Left lung (tissue), 10 donors: ENCODE measurements around the gene NXPE4. TPM values are rescaled to one million over a fixed set of nuclear protein-coding genes. Genes with fewer than 3 reads are reported as not detected.
"Not testable (repeated sequence)": the region's sequence is repeated elsewhere in the genome, so short reads cannot be mapped to it uniquely, and the experiment has no call there.

ENCODE experiments used
- ATAC-seq: fragments of 200-7000 bp; cut with Tn5 transposase; one replicate; pipeline ENCODE4 v1.9.1; 2020; ENCODE audit warnings: moderate library complexity
- DNase-seq, 4 donors: peaks; one replicate each; pipeline ENCODE4 v3.0.0-alpha.2; 2013 to 2020
- H3K27ac ChIP-seq, 2 donors: fragments of 200-600 bp; sonication (generic) in 1 of 2; one replicate each; pipeline versions ENCODE4 v1.5.0 to v1.8.0; 2020 to 2021
- H3K27me3 ChIP-seq, 2 donors: fragments of 200-600 bp; sonication (generic) in 1 of 2; one replicate each; pipeline versions ENCODE4 v1.5.0 to v1.8.0; 2020 to 2021
- H3K36me3 ChIP-seq, 2 donors: fragments of 200-600 bp; sonication (generic) in 1 of 2; one replicate each; pipeline versions ENCODE4 v1.5.0 to v1.8.0; 2020 to 2021
- H3K4me1 ChIP-seq, 2 donors: fragments of 200-600 bp; one replicate each; pipeline ENCODE4 v1.8.0; 2021
- H3K4me3 ChIP-seq, 2 donors: fragments of 200-600 bp; sonication (generic) in 1 of 2; one replicate each; pipeline versions ENCODE4 v1.5.0 to v1.8.0; 2020 to 2021; ENCODE audit warnings: mild to moderate bottlenecking in 1 of 2
- H3K9me3 ChIP-seq, 2 donors: fragments of 200-600 bp; sonication (generic) in 1 of 2; one replicate each; pipeline versions ENCODE4 v1.5.0 to v1.8.0; 2020 to 2021
- intact Hi-C, 2 donors: fragments of 100-400 bp; cut with DNase I; formaldehyde crosslinking; loops; one replicate each; pipeline versions ENCODE4 v1.11.2 to v1.14.2; 2022
- polyA plus RNA-seq, 6 donors: library from polyadenylated mRNA; unstranded; fragments of 120-200 nt; gene quantifications; one replicate each; pipeline ENCODE4 v1.2.1, GENCODE V29; 2013; ENCODE audit not compliant: insufficient read length in 6 of 6
- total RNA-seq, 2 donors: library from RNA; stranded (reverse); fragmentation: NEBNext Ultra II Directional; extraction: Animal tissue kit (Norgen Biotek cat#: 25700); gene quantifications; one replicate each; pipeline ENCODE4 v1.2.1, GENCODE V29; 2021
- TF ChIP-seq, protein P1 (sequence below), 2 donors: fragments of 200-600 bp; sonication (generic) in 1 of 2; IDR thresholded peaks; one replicate each; pipeline versions ENCODE4 v1.5.0 to v1.8.0; 2021; ENCODE audit warnings: antibody characterized with exemption in 2 of 2
- donor health status: DM: no; HTN: yes; CAD: no.
- donor health status: DM: no; HTN: no; CAD: no.

The NXPE4 gene
- total and polyA plus RNA-seq, 8 donors = 0.10 TPM; not detected in 7

DNA sequence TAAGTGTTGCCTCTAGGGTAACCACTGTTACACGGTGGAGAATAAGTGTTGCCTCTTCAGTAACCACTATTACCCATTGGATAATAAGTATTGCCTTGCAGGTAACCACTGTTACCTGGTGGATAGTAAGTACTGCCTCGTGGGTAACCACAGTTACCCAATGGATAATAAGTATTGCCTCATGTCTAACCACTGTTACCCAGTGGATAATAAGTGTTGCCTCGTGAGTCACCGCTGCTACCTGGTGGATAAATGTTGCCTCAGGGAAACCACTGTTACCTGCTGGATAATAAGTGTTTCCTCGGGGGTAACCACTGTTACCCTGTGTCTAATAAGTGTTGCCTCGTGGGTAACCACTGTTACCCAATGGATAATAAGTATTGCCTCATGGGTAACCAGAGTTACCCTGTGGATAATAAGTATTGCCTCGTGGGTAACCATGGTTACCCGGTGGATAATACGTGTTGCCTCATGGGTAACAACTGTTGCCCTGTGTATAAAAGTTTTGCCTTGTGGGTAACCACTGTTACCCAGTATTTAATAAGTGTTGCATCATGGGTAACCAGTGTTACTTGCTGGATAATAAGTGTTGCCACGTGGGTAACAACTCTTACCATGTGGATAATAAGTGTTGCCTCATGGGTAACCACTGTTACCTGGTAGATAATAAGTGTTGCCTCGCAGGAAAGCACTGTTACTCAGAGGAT, 12.3 kb upstream of the NXPE4 start:
- intact Hi-C loops = loop anchor here in 1 of 2 donors (10.0 kb wide), 1 partner anchor 263 kb away; no protein-coding TSS in a partner anchor
- no peaks in the 10 kb centered on the region for H3K27me3 ChIP-seq

DNA sequence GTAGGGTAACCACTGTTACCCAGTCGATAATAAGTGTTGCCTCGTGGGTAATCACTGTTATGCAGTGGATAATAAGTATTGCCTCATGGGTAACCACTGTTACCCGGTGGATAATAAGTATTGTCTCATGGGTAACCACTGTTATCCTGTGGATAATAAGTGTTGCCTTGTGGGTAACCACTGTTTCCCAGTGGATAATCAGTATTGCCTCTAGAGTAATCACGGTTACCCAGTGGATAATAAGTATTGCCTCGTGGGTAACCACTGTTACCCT, 11.2 kb upstream of the NXPE4 start:
- H3K27me3 ChIP-seq, H3K36me3 ChIP-seq, H3K27ac ChIP-seq, H3K4me3 ChIP-seq, H3K4me1 ChIP-seq, ATAC-seq, DNase-seq: not testable (repeated sequence)
- H3K9me3 ChIP-seq = peaks cover 0 to 32% of the 10 kb centered on the region in 2 donors
- intact Hi-C loops = loop anchor here in 1 of 2 donors (10.0 kb wide), 1 partner anchor 262 kb away; no protein-coding TSS in a partner anchor

More for the DNA sequence above, 12.3 kb upstream of the NXPE4 start:
- DNase-seq = no peak
- no peaks in the 10 kb centered on the region for H3K4me1 ChIP-seq
- no peaks in the 10 kb centered on the region for H3K36me3 ChIP-seq
- TF ChIP-seq, protein P1, sequence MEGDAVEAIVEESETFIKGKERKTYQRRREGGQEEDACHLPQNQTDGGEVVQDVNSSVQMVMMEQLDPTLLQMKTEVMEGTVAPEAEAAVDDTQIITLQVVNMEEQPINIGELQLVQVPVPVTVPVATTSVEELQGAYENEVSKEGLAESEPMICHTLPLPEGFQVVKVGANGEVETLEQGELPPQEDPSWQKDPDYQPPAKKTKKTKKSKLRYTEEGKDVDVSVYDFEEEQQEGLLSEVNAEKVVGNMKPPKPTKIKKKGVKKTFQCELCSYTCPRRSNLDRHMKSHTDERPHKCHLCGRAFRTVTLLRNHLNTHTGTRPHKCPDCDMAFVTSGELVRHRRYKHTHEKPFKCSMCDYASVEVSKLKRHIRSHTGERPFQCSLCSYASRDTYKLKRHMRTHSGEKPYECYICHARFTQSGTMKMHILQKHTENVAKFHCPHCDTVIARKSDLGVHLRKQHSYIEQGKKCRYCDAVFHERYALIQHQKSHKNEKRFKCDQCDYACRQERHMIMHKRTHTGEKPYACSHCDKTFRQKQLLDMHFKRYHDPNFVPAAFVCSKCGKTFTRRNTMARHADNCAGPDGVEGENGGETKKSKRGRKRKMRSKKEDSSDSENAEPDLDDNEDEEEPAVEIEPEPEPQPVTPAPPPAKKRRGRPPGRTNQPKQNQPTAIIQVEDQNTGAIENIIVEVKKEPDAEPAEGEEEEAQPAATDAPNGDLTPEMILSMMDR (IDR thresholded peaks at IDR 0.05) = no peak
- no peak overlapping the region for H3K4me3 ChIP-seq
- no peak overlapping the region for H3K27ac ChIP-seq
- peaks cover 0 to 40% of the 10 kb centered on the region in 2 donors for H3K9me3 ChIP-seq
- ATAC-seq = no peak

DNA sequence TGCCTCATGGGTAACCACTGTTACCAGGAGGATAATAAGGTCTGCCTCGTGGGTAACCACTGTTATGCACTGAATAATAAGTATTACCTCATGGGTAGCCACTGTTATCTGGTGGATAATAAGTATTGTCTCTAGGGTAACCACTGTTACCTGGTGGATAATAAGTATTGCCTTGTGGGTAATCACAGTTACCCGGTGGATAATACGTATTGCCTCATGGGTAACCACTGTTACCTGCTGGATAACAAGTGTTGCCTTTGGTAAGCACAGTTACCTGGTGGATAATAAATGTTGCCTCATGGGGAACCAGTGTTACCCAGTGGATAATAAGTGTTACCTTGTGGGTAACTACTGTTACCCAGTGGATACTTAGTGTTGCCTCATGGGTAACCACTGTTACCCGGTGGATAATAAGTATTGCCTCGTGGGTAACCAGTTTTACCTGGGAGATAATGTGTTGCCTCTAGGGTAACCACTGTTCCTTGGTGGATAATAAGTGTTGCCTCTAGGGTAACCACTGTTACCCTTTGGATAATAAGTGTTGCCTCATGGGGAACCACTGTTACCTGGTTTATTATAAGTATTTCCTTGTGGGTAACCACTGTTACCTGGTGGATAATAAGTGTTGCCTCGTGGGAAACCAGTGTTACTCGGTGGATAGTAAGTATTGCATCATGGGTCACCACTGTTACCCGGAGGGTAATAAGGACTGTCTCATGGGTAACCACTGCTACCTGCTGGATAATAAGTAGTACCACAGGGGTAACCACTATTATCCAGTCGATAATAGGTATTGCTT, 10.6 kb upstream of the NXPE4 start:
- intact Hi-C loops = loop anchor here in 1 of 2 donors (10.0 kb wide), 1 partner anchor 261 kb away; no protein-coding TSS in a partner anchor
- peak; percentile 29 for ATAC-seq
- Histone ChIP-seq H3K9me3 (peaks cover 0 to 32% of the 10 kb centered on the region in 2 donors), H3K4me3 (no peak overlapping the region), H3K27ac (no peak overlapping the region), H3K4me1 (no peaks in the 10 kb centered on the region), H3K27me3 (no peaks in the 10 kb centered on the region), H3K36me3 (no peaks in the 10 kb centered on the region)
- TF ChIP-seq, protein P1 (IDR thresholded peaks at IDR 0.05) = no peak
- no peak for DNase-seq

DNA sequence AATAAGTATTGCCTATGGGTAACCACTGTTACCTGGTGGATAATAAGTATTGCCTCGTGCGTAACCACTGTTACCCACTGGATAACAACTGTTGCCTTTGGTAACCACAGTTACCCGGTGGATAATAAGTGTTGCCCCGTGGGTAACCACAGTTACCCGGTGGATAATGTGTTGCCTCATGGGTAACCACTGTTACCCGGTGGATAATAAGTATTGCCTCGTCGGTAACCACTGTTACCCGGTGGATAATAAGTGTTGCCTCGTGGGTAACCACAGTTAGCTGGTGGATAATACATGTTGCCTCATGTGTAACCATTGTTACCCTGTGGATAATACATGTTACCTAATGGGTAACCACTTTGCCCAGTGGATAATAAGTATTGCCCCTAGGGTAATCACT, 9.8 kb upstream of the NXPE4 start:
- DNase-seq (no peak), ATAC-seq (no peak)
- Histone ChIP-seq H3K4me1 (no peaks in the 10 kb centered on the region), H3K27ac (no peak overlapping the region), H3K4me3 (no peak overlapping the region), H3K36me3 (no peaks in the 10 kb centered on the region), H3K27me3 (no peaks in the 10 kb centered on the region), H3K9me3 (peaks cover 0 to 32% of the 10 kb centered on the region in 2 donors)
- intact Hi-C loops = loop anchor here in 1 of 2 donors (10.0 kb wide), 1 partner anchor 261 kb away; no protein-coding TSS in a partner anchor
- TF ChIP-seq, protein P1 (IDR thresholded peaks at IDR 0.05) = no peak

DNA sequence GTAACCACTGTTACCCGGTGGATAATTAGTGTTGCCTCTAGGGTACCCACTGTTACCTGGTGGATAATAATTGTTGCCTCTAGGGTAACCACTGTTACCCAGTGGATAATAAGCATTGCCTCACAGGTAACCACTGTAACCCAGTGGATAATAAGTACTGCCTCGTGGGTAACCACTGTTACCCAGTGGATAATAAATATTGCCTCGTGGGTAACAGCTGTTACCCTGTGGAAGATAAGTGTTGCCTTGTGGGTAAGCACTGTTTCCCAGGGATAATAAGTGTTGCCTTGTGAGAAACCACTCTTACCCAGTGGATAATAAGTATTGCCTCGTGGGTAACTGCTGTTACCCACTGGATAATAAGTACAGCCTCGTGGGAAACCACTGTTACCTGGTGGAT, 9.3 kb upstream of the NXPE4 start:
- H3K36me3 ChIP-seq = no peaks in the 10 kb centered on the region
- no peak overlapping the region for H3K4me3 ChIP-seq
- H3K4me1 ChIP-seq = no peaks in the 10 kb centered on the region
- H3K9me3 ChIP-seq = peaks cover 0 to 32% of the 10 kb centered on the region in 2 donors
- ATAC-seq (no peak), DNase-seq (no peak)
- H3K27ac ChIP-seq = no peak overlapping the region
- H3K27me3 ChIP-seq = no peaks in the 10 kb centered on the region
- intact Hi-C loops = loop anchor here in 1 of 2 donors (10.0 kb wide), 1 partner anchor 260 kb away; no protein-coding TSS in a partner anchor
- TF ChIP-seq, protein P1 (IDR thresholded peaks at IDR 0.05) = no peak
